Adrenal gland (tissue), 12 donors: ENCODE data around the gene NBPF1. TPM values are rescaled to one million over a fixed set of nuclear protein-coding genes. Genes with fewer than 3 reads are reported as not detected.

Experiments used
- DNase-seq, 7 donors: peaks; one replicate each; pipeline ENCODE4 v3.0.0-alpha.2; 2019 to 2020
- H3K27ac ChIP-seq, 5 donors: fragments of 200-600 bp; sonication (generic) in 4 of 5; 1 replicate in 3 of 5; 2 replicates in 2 of 5; pipeline versions ENCODE4 v1.5.1 to v1.8.0; 2016 to 2020; ENCODE audit warnings: mild to moderate bottlenecking in 1 of 5
- H3K27me3 ChIP-seq: fragments of 200-600 bp; 2 replicates; pipeline ENCODE4 v1.8.0; 2021
- H3K36me3 ChIP-seq, 2 donors: fragments of 200-600 bp; replicated peaks in 1 of 2; 1 replicate in 1 of 2; 2 replicates in 1 of 2; pipeline versions ENCODE4 v1.5.1 to v1.8.0; 2018 to 2022
- H3K4me1 ChIP-seq, 2 donors: fragments of 200-600 bp; replicated peaks in 1 of 2; 1 replicate in 1 of 2; 2 replicates in 1 of 2; pipeline versions ENCODE4 v1.5.1 to v1.8.0; 2018 to 2021
- H3K4me3 ChIP-seq, 4 donors: fragments of 200-600 bp; sonication (generic) in 3 of 4; one replicate each; pipeline ENCODE4 v1.5.1; 2016 to 2018
- H3K9me3 ChIP-seq, 3 donors: fragments of 200-600 bp; sonication (generic) in 1 of 3; replicated peaks in 1 of 3; 1 replicate in 2 of 3; 2 replicates in 1 of 3; pipeline versions ENCODE4 v1.5.1 to v1.8.0; 2016 to 2021
- CTCF ChIP-seq, 6 experiments: fragments of 450-650 bp in 4 of 6; fragments of 200-600 bp in 2 of 6; sonication (generic) in 1 of 6; IDR thresholded peaks; 1 replicate in 5 of 6; 2 replicates in 1 of 6; pipeline versions ENCODE4 v1.5.1 to v1.8.0; 2016 to 2021; ENCODE audit warnings: antibody characterized with exemption in 6 of 6, mild to moderate bottlenecking in 2 of 6, moderate library complexity in 1 of 6
- POLR2A ChIP-seq, 2 donors: fragments of 450-650 bp; IDR thresholded peaks; one replicate each; pipeline ENCODE4 v1.6.1; 2017; ENCODE audit warnings: antibody characterized with exemption in 2 of 2, mild to moderate bottlenecking in 2 of 2, moderate library complexity in 1 of 2
- WGBS, 4 donors: extraction: QIAGEN DNeasy Blood & Tissue Kit in 2 of 4; methylation state at CpG; one replicate each; pipeline versions ENCODE4 v1.1.5 to v1.1.7; 2013 to 2017; 5-methylcytosine and 5-hydroxymethylcytosine counted together
- intact Hi-C, 2 donors: fragments of 100-400 bp; cut with DNase I; formaldehyde crosslinking; loops; one replicate each; pipeline versions ENCODE4 v1.14.1 to v1.15.0; 2022 to 2023
- polyA plus RNA-seq, 3 donors: library from polyadenylated mRNA; stranded (reverse); fragments of 200-250 nt in 2 of 3; fragments of 350-450 nt in 1 of 3; fragmentation: Illumina TruSeq in 1 of 3; extraction: RNeasy Lipid Tissue Mini Kit (QIAGEN cat#74804) in 1 of 3; gene quantifications; one replicate each; pipeline ENCODE4 v1.2.3, GENCODE V29; 2013 to 2014
- total RNA-seq, 9 donors: library from RNA; depleted of rRNA in 4 of 9; stranded (reverse); fragments of >200 nt in 4 of 9; fragments of 120-200 nt in 1 of 9; fragmentation: NEBNext Ultra II Directional in 1 of 9; extraction: Animal tissue kit (Norgen Biotek cat#: 25700) in 1 of 9; gene quantifications; one replicate each; pipeline versions ENCODE4 v1.1.0 to v1.2.4, GENCODE V29; 2013 to 2023
- donor health status: healthy with polysubstance abuse.
- donor health status: Bipolar disorder and iron deficiency.
- donor health status: DM: yes; HTN: yes; CAD: no.
- donor health status: DM: no; HTN: no; CAD: no.
- donor health status: DM: no; HTN: no; CAD: no.
- donor health status: DM: yes; HTN: yes; CAD: no.

NBPF1 gene
- total and polyA plus RNA-seq, 12 donors: 7.9 to 205 (median 93.3) TPM

DNA sequence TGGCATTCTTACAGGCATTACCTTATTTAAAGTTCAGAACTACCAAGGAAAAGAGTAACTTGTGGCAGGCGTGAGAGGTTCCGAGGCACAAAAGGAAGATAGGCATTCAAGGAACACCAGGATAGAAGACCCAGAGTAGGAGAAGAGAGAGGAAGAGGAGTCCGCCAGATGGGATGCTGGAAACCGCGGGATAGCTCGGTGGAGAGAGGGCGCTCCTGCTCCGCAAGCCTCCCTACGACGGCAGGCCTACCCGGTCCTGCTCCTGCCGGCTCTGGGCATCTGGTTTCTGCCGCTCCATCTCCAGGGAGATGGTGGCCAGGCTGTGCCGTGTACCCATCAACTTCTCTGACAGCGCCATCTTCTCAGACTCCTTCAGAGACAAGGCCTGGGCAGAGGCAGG lies 5.4 kb upstream of the NBPF1 start:
- no peak overlapping the region for H3K4me3 ChIP-seq
- H3K4me1 ChIP-seq: peaks cover 3 to 8% of the 10 kb centered on the region in 2 donors
- TF ChIP-seq CTCF (IDR thresholded peaks at IDR 0.05) (peak in 1 of 6 experiments; percentile 4), POLR2A (IDR thresholded peaks at IDR 0.05) (no peak)
- no peak overlapping the region for H3K27ac ChIP-seq
- intact Hi-C loops: no loop called here
- H3K36me3 ChIP-seq: peaks cover 0 to 13% of the 10 kb centered on the region in 2 donors
- no peaks in the 10 kb centered on the region for H3K27me3 ChIP-seq
- H3K9me3 ChIP-seq: no peaks in the 10 kb centered on the region
- WGBS, 4 donors: 83 to 84% (median 84%) methylated on average over 15 of the region's 15 CpGs
- peak in 5 of 7 donors; percentile 23 to 71 (median 53) for DNase-seq

- Histone ChIP-seq H3K4me1 (peaks cover 5 to 8% of the 10 kb centered on the region in 2 donors), H3K27ac (no peak overlapping the region), H3K4me3 (no peak overlapping the region), H3K36me3 (peaks cover 0 to 7% of the 10 kb centered on the region in 2 donors), H3K9me3 (no peaks in the 10 kb centered on the region), H3K27me3 (no peaks in the 10 kb centered on the region)
- WGBS, 4 donors: 69 to 77% (median 71%) methylated on average over 7 of the region's 7 CpGs
- intact Hi-C loops: no loop called here
- peak in 3 of 7 donors; percentile 14 to 29 (median 25) for DNase-seq
- no peak for TF ChIP-seq POLR2A (IDR thresholded peaks at IDR 0.05)
- no peak for TF ChIP-seq CTCF (IDR thresholded peaks at IDR 0.05)
Measured at GRCh38 chr1:16617778-16618580, 4.6 kb upstream of the NBPF1 start.

- Histone ChIP-seq H3K36me3 (no peaks in the 10 kb centered on the region), H3K27me3 (no peaks in the 10 kb centered on the region), H3K9me3 (no peaks in the 10 kb centered on the region), H3K4me1 (peaks cover 11 to 13% of the 10 kb centered on the region in 2 donors), H3K27ac (no peak overlapping the region), H3K4me3 (no peak overlapping the region)
- DNase-seq: peak in 5 of 7 donors; percentile 22 to 56 (median 38)
- TF ChIP-seq POLR2A (IDR thresholded peaks at IDR 0.05) (no peak), CTCF (IDR thresholded peaks at IDR 0.05) (no peak)
- 81 to 89% (median 86%) methylated on average over 20 of the region's 20 CpGs for WGBS, 4 donors
- intact Hi-C loops: no loop called here
Measured at GRCh38 chr1:16617114-16617631, 3.8 kb upstream of the NBPF1 start.

DNA sequence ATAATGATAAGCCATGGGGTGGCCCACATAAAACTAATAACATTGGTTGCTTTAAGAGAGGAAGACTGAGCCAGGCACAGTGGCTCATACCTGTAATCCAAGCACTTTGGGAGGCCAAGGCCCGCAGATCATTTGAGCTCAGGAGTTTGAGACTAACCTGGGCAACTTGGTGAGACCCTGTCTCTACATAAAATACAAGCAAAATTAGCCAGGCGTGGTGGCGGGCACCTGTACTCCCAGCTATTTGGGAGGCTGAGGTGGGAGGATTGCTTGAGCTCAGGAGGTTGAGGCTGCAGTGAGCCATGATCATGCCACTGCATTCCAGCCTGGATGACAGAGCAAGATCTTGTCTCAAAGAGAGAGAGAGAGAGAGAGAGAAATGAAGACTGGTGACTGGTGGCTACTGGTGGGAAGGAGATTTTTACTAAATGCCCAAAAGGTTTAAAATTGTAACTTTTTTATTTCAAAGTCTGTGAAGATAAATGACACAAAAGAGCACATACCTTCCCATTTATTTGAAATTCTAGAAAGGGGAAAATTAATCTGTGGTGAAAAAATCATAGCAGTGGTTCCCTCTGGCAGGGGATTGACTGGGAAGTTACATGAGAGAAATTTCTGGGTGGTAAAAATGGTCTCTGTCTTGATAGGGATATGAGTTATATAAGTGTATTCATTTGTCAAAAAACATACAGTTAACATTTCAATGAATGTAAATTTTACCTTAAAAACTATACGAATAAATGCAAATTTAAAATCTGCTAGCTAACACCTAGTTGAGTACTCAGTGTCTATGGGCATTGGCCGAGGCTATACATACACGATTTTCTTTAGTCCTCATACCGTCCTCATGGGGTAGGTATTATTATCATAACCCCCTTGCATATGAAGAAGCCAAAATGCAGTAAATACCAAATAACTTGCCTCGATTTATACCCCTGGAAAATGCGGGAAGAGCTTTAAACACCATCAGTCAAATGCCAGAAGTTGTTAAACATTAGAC lies 2.2 kb upstream of the NBPF1 start:
- no peak for TF ChIP-seq CTCF (IDR thresholded peaks at IDR 0.05)
- no peak for TF ChIP-seq POLR2A (IDR thresholded peaks at IDR 0.05)
- Histone ChIP-seq H3K4me1 (peaks cover 22% of the 10 kb centered on the region in 2 donors), H3K36me3 (no peaks in the 10 kb centered on the region), H3K4me3 (no peak overlapping the region), H3K27me3 (no peaks in the 10 kb centered on the region), H3K27ac (no peak overlapping the region), H3K9me3 (no peaks in the 10 kb centered on the region)
- WGBS, 4 donors: 75 to 78% (median 76%) methylated on average over 9 of the region's 9 CpGs
- intact Hi-C loops: no loop called here
- DNase-seq: peak in 5 of 7 donors; percentile 24 to 60 (median 38)
